HEK293 (cell line): ENCODE data around the gene RCOR2.
A peak's percentile ranks its signal among the peaks of the same experiment; 100 is the strongest.

Experiments used
- CTCF ChIA-PET: fragments of 350-600 bp; formaldehyde crosslinking; extraction: SDS; loops from one replicate; lab custom pipeline; 2021; ENCODE audit warnings: antibody characterized with exemption; lab: Yijun Ruan, JAX
- POLR2A ChIA-PET: fragments of 300-600 bp; formaldehyde crosslinking; extraction: SDS; loops from one replicate; lab custom pipeline; 2020; ENCODE audit warnings: antibody characterized with exemption, inconsistent platforms; lab: Yijun Ruan, JAX
- H3K27ac ChIP-seq: fragments of 200-500 bp; sonication (Bioruptor generic); 2 replicates; pipeline ENCODE4 v1.5.1; 2014; ENCODE audit warnings: low read depth, low read length, control low read depth, inconsistent platforms; ENCODE audit errors: extremely low read depth
- H3K36me3 ChIP-seq, 2 experiments: fragments of 200-500 bp in 1 of 2; sonication (Bioruptor generic) in 1 of 2; 1 replicate in 1 of 2; 2 replicates in 1 of 2; pipeline ENCODE4 v1.5.1; 2014 to 2017; ENCODE audit warnings: inconsistent platforms in 2 of 2, low read length in 2 of 2; ENCODE audit not compliant: control insufficient read depth in 2 of 2, insufficient read depth in 1 of 2
- H3K4me1 ChIP-seq: fragments of 200-500 bp; sonication (Bioruptor generic); 2 replicates; pipeline ENCODE4 v1.5.1; 2014; ENCODE audit warnings: mild to moderate bottlenecking, low read length, inconsistent platforms; ENCODE audit not compliant: control insufficient read depth, insufficient read depth
- H3K4me3 ChIP-seq: 2 replicates; pipeline ENCODE4 v1.5.1; 2011; ENCODE audit warnings: low read depth, mild to moderate bottlenecking, control low read depth, low read length, moderate library complexity
- H3K9me3 ChIP-seq: fragments of 200-500 bp; sonication (Bioruptor generic); 2 replicates; pipeline ENCODE4 v1.5.1; 2014; ENCODE audit warnings: low read depth, low read length, inconsistent platforms; ENCODE audit not compliant: control insufficient read depth, insufficient read depth
- GLI2 ChIP-seq: fragments of 450-650 bp; formaldehyde crosslinking; IDR thresholded peaks from 2 replicates; pipeline ENCODE4; 2017; ENCODE audit warnings: missing biosample characterization, missing genetic modification characterization, low read depth, borderline replicate concordance
- GLI4 ChIP-seq: fragments of 450-650 bp; formaldehyde crosslinking; IDR thresholded peaks from 2 replicates; pipeline ENCODE4 v1.5.1; 2016; ENCODE audit warnings: missing biosample characterization, missing genetic modification characterization
- IKZF3 ChIP-seq: fragments of 450-650 bp; IDR thresholded peaks from 2 replicates; pipeline ENCODE4 v1.5.0; 2018; ENCODE audit warnings: missing biosample characterization, mild to moderate bottlenecking, missing genetic modification characterization, moderate library complexity
- KLF9 ChIP-seq: fragments of 450-650 bp; formaldehyde crosslinking; IDR thresholded peaks from 2 replicates; pipeline ENCODE4 v1.5.1; 2016; ENCODE audit warnings: missing biosample characterization, missing genetic modification characterization, low read depth
- RBAK ChIP-seq: fragments of 450-650 bp; formaldehyde crosslinking; IDR thresholded peaks from 2 replicates; pipeline ENCODE4 v1.5.1; 2016; ENCODE audit warnings: missing biosample characterization, missing genetic modification characterization
- SCRT1 ChIP-seq: fragments of 450-650 bp; formaldehyde crosslinking; IDR thresholded peaks from 2 replicates; pipeline ENCODE4 v1.5.1; 2016; ENCODE audit warnings: missing biosample characterization, missing genetic modification characterization, borderline replicate concordance
- TSHZ1 ChIP-seq: fragments of 450-650 bp; formaldehyde crosslinking; IDR thresholded peaks from 2 replicates; pipeline ENCODE4 v1.5.1; 2016; ENCODE audit warnings: missing biosample characterization, missing genetic modification characterization, borderline replicate concordance
- ZNF140 ChIP-seq: fragments of 450-650 bp; formaldehyde crosslinking; IDR thresholded peaks from 2 replicates; pipeline ENCODE4 v1.5.1; 2016; ENCODE audit warnings: missing biosample characterization, missing genetic modification characterization
- ZNF221 ChIP-seq: fragments of 450-650 bp; formaldehyde crosslinking; IDR thresholded peaks from 2 replicates; pipeline ENCODE4 v1.5.1; 2017; ENCODE audit warnings: missing biosample characterization, missing genetic modification characterization, borderline replicate concordance
- ZNF341 ChIP-seq: fragments of 450-650 bp; formaldehyde crosslinking; IDR thresholded peaks from 2 replicates; pipeline ENCODE4; 2016; ENCODE audit warnings: low read depth, missing biosample characterization, missing genetic modification characterization
- ZNF433 ChIP-seq: fragments of 450-650 bp; formaldehyde crosslinking; IDR thresholded peaks from 2 replicates; pipeline ENCODE4 v1.5.1; 2016; ENCODE audit warnings: missing biosample characterization, missing genetic modification characterization, low read depth
- ZNF544 ChIP-seq: fragments of 450-650 bp; formaldehyde crosslinking; IDR thresholded peaks from 2 replicates; pipeline ENCODE4 v1.5.0; 2017; ENCODE audit warnings: missing biosample characterization, missing genetic modification characterization
- ZNF677 ChIP-seq: fragments of 450-650 bp; IDR thresholded peaks from 2 replicates; pipeline ENCODE4 v1.5.0; 2018; ENCODE audit warnings: missing biosample characterization, mild to moderate bottlenecking, missing genetic modification characterization, moderate library complexity
- ZNF707 ChIP-seq: fragments of 450-650 bp; formaldehyde crosslinking; IDR thresholded peaks from 2 replicates; pipeline ENCODE4 v1.5.1; 2016; ENCODE audit warnings: missing biosample characterization, missing genetic modification characterization
- ZSCAN4 ChIP-seq: fragments of 450-650 bp; formaldehyde crosslinking; IDR thresholded peaks from 2 replicates; pipeline ENCODE4 v1.5.1; 2017; ENCODE audit warnings: missing biosample characterization, missing genetic modification characterization
- TF ChIP-seq, protein P1 (sequence below): fragments of 450-650 bp; formaldehyde crosslinking; IDR thresholded peaks from 2 replicates; pipeline ENCODE4 v1.5.1; 2016; ENCODE audit warnings: missing biosample characterization, missing genetic modification characterization
- TF ChIP-seq, protein P2 (sequence below): fragments of 450-650 bp; IDR thresholded peaks from 2 replicates; pipeline ENCODE4 v1.5.1; 2018; ENCODE audit warnings: missing biosample characterization, missing genetic modification characterization
- TF ChIP-seq, protein P3 (sequence below): fragments of 450-650 bp; formaldehyde crosslinking; IDR thresholded peaks from 2 replicates; pipeline ENCODE4 v1.5.1; 2016; ENCODE audit warnings: missing biosample characterization, missing genetic modification characterization

Gene RCOR2

DNA sequence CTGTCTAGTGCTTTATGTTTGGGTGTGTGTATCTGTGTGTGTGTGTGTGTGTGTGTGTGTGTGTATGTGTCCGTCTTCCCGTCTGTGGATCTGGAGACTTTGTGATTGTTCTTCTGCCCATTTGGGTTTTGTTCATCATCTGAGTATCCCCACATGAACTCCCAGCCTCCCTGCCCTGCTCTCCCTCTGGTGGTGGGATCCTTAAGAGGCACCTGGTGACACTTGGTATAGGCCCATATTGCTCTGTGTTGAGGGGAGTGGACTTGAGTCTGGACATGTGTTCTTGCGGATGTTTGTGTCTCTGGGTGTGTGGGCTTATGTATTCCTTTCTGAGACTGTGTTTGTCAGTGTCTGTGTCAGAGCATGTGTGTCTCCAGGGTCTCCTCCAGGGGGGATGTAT lies 15.3 kb downstream of the RCOR2 start:
- peaks cover 3 to 90% of the 10 kb centered on the region in 2 experiments; a peak in 2 of 3 replicates for H3K36me3 ChIP-seq
- H3K4me1 ChIP-seq, result no peaks in the 10 kb centered on the region
- no peaks in the 10 kb centered on the region for H3K9me3 ChIP-seq
- CTCF ChIA-PET, result no interaction called here
- POLR2A ChIA-PET, result no interaction called here
- no peak overlapping the region for H3K27ac ChIP-seq
- TF ChIP-seq ZNF677 (tag by site-specific recombination) (no peak), ZSCAN4 (tag by site-specific recombination) (peak; percentile 47; the same call in 1 of the 2 replicates)
- TF ChIP-seq, protein P1, sequence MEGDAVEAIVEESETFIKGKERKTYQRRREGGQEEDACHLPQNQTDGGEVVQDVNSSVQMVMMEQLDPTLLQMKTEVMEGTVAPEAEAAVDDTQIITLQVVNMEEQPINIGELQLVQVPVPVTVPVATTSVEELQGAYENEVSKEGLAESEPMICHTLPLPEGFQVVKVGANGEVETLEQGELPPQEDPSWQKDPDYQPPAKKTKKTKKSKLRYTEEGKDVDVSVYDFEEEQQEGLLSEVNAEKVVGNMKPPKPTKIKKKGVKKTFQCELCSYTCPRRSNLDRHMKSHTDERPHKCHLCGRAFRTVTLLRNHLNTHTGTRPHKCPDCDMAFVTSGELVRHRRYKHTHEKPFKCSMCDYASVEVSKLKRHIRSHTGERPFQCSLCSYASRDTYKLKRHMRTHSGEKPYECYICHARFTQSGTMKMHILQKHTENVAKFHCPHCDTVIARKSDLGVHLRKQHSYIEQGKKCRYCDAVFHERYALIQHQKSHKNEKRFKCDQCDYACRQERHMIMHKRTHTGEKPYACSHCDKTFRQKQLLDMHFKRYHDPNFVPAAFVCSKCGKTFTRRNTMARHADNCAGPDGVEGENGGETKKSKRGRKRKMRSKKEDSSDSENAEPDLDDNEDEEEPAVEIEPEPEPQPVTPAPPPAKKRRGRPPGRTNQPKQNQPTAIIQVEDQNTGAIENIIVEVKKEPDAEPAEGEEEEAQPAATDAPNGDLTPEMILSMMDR (tag by site-specific recombination), result peak; percentile 47
- TF ChIP-seq, all 188 proteins: peak for 2
- H3K4me3 ChIP-seq, result no peak overlapping the region

GRCh38 chr11:63897459-63898146 lies 19.4 kb downstream of the RCOR2 start:
- CTCF ChIA-PET, result interaction anchor here (0.5 to 2.3 kb wide), 4 partner anchors 9 to 66 kb away, joined by 3 to 7 read pairs (median 4); no protein-coding TSS in a partner anchor
- H3K36me3 ChIP-seq, result peaks cover 3 to 76% of the 10 kb centered on the region in 2 experiments
- POLR2A ChIA-PET, result no interaction called here
- TF ChIP-seq, protein P2, sequence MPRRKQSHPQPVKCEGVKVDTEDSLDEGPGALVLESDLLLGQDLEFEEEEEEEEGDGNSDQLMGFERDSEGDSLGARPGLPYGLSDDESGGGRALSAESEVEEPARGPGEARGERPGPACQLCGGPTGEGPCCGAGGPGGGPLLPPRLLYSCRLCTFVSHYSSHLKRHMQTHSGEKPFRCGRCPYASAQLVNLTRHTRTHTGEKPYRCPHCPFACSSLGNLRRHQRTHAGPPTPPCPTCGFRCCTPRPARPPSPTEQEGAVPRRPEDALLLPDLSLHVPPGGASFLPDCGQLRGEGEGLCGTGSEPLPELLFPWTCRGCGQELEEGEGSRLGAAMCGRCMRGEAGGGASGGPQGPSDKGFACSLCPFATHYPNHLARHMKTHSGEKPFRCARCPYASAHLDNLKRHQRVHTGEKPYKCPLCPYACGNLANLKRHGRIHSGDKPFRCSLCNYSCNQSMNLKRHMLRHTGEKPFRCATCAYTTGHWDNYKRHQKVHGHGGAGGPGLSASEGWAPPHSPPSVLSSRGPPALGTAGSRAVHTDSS (tag by site-specific recombination), result no peak
- no peak for TF ChIP-seq GLI2 (tag by site-specific recombination)
- TF ChIP-seq ZNF221 (tag by site-specific recombination), result no peak
- TF ChIP-seq KLF9, result no peak
- no peak for TF ChIP-seq TSHZ1
- no peak for TF ChIP-seq ZNF140 (tag by site-specific recombination)
- TF ChIP-seq ZNF341 (tag by site-specific recombination), result no peak
- TF ChIP-seq, protein P3, sequence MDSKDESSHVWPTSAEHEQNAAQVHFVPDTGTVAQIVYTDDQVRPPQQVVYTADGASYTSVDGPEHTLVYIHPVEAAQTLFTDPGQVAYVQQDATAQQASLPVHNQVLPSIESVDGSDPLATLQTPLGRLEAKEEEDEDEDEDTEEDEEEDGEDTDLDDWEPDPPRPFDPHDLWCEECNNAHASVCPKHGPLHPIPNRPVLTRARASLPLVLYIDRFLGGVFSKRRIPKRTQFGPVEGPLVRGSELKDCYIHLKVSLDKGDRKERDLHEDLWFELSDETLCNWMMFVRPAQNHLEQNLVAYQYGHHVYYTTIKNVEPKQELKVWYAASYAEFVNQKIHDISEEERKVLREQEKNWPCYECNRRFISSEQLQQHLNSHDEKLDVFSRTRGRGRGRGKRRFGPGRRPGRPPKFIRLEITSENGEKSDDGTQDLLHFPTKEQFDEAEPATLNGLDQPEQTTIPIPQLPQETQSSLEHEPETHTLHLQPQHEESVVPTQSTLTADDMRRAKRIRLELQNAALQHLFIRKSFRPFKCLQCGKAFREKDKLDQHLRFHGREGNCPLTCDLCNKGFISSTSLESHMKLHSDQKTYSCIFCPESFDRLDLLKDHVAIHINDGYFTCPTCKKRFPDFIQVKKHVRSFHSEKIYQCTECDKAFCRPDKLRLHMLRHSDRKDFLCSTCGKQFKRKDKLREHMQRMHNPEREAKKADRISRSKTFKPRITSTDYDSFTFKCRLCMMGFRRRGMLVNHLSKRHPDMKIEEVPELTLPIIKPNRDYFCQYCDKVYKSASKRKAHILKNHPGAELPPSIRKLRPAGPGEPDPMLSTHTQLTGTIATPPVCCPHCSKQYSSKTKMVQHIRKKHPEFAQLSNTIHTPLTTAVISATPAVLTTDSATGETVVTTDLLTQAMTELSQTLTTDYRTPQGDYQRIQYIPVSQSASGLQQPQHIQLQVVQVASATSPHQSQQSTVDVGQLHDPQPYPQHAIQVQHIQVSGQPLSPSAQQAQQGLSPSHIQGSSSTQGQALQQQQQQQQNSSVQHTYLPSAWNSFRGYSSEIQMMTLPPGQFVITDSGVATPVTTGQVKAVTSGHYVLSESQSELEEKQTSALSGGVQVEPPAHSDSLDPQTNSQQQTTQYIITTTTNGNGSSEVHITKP (tag by site-specific recombination), result no peak
- TF ChIP-seq SCRT1, result no peak
- TF ChIP-seq GLI4, result no peak
- TF ChIP-seq RBAK (tag by site-specific recombination), result no peak
- no peak for TF ChIP-seq ZNF544
- no peak for TF ChIP-seq ZNF707 (tag by site-specific recombination)
- TF ChIP-seq ZNF433 (tag by site-specific recombination), result no peak
- TF ChIP-seq IKZF3 (tag by site-specific recombination), result no peak
- TF ChIP-seq, all 188 proteins: peak for 0
- no peak overlapping the region for H3K27ac ChIP-seq
- no peaks in the 10 kb centered on the region for H3K4me1 ChIP-seq
- no peak overlapping the region for H3K4me3 ChIP-seq
- H3K9me3 ChIP-seq, result no peaks in the 10 kb centered on the region
